Neutrophil (primary cell): Measurements from ENCODE around the gene FGF1.

Source experiments
- H3K27ac ChIP-seq: fragments of 200-600 bp; sonication (generic); 2 replicates; pipeline ENCODE4 v1.5.1; 2016; ENCODE audit warnings: mild to moderate bottlenecking, moderate library complexity
- H3K27me3 ChIP-seq: fragments of 200-600 bp; sonication (generic); 2 replicates; pipeline ENCODE4 v1.6.0; 2016; ENCODE audit warnings: mild to moderate bottlenecking
- H3K36me3 ChIP-seq: fragments of 200-600 bp; sonication (generic); 2 replicates; pipeline ENCODE4 v1.5.1; 2017
- H3K4me1 ChIP-seq, 2 experiments: fragments of 200-600 bp in 1 of 2; sonication (generic) in 1 of 2; 1 replicate in 1 of 2; 2 replicates in 1 of 2; pipeline versions ENCODE4 v1.5.1 to v1.6.1; 2013 to 2016; ENCODE audit warnings: low read depth in 1 of 2, low read length in 1 of 2, mild to moderate bottlenecking in 1 of 2, moderate library complexity in 1 of 2; ENCODE audit not compliant: control insufficient read depth in 1 of 2, insufficient read depth in 1 of 2
- H3K4me3 ChIP-seq, 2 experiments: fragments of 200-600 bp in 1 of 2; sonication (generic) in 1 of 2; 1 replicate in 1 of 2; 2 replicates in 1 of 2; pipeline ENCODE4 v1.5.1; 2013 to 2016; ENCODE audit warnings: low read depth in 1 of 2, low read length in 1 of 2, mild to moderate bottlenecking in 1 of 2, moderate library complexity in 1 of 2
- H3K9me3 ChIP-seq: fragments of 200-600 bp; sonication (generic); 2 replicates; pipeline ENCODE4 v1.5.1; 2016
- TF ChIP-seq, protein P1 (sequence below): fragments of 200-600 bp; sonication (generic); IDR thresholded peaks from 2 replicates; pipeline ENCODE4 v1.5.1; 2016; ENCODE audit warnings: antibody characterized with exemption

FGF1 gene

DNA sequence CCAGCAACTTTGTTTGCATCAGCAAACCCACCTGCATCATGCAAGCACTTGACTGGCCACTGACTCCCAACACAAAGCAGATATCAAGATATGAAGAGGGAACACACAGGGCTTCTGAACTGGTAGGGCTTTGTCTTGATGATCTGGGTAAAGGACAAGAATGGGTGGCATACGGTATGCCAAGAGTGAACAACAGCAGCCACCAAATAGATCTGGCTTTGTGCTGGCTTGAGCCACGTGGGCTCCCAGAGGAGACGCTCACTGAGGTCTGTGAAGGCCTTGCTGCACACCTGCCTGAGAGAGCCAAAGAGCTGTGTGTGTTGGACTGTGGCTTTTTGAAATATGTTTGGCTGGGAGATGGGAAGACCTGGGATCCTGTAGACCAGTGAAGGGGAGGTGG lies 43.5 kb downstream of the FGF1 start:
- TF ChIP-seq, protein P1, sequence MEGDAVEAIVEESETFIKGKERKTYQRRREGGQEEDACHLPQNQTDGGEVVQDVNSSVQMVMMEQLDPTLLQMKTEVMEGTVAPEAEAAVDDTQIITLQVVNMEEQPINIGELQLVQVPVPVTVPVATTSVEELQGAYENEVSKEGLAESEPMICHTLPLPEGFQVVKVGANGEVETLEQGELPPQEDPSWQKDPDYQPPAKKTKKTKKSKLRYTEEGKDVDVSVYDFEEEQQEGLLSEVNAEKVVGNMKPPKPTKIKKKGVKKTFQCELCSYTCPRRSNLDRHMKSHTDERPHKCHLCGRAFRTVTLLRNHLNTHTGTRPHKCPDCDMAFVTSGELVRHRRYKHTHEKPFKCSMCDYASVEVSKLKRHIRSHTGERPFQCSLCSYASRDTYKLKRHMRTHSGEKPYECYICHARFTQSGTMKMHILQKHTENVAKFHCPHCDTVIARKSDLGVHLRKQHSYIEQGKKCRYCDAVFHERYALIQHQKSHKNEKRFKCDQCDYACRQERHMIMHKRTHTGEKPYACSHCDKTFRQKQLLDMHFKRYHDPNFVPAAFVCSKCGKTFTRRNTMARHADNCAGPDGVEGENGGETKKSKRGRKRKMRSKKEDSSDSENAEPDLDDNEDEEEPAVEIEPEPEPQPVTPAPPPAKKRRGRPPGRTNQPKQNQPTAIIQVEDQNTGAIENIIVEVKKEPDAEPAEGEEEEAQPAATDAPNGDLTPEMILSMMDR = no peak
- no peaks in the 10 kb centered on the region for H3K4me1 ChIP-seq
- no peaks in the 10 kb centered on the region for H3K9me3 ChIP-seq

DNA sequence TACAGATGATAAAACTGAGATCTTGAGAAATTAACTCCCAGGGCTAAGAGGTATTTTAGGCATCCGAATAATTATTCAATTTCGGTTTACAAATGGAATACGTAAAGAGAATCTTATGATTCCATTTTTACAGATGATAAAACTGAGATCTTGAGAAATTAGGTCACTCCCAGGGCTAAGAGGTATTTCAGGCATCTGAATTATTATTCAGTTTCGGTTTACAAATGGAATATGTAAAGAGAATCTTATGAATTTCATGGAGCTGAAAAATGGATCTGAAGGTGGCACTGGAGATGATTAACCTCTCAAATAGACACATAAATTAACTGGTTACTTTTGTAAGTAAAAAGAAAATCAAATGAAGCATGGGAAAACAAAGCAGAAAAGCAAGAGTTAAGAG lies 44.2 kb downstream of the FGF1 start:
- no peaks in the 10 kb centered on the region for H3K9me3 ChIP-seq
- no peaks in the 10 kb centered on the region for H3K4me1 ChIP-seq
- H3K27ac ChIP-seq = no peak overlapping the region
- TF ChIP-seq, protein P1 = no peak
- no peaks in the 10 kb centered on the region for H3K36me3 ChIP-seq
- peaks cover 16% of the 10 kb centered on the region for H3K27me3 ChIP-seq
- no peak overlapping the region for H3K4me3 ChIP-seq

More for the DNA sequence above, 43.5 kb downstream of the FGF1 start:
- Histone ChIP-seq H3K36me3 (no peaks in the 10 kb centered on the region), H3K27me3 (peaks cover 16% of the 10 kb centered on the region), H3K27ac (no peak overlapping the region), H3K4me3 (no peak overlapping the region)

DNA sequence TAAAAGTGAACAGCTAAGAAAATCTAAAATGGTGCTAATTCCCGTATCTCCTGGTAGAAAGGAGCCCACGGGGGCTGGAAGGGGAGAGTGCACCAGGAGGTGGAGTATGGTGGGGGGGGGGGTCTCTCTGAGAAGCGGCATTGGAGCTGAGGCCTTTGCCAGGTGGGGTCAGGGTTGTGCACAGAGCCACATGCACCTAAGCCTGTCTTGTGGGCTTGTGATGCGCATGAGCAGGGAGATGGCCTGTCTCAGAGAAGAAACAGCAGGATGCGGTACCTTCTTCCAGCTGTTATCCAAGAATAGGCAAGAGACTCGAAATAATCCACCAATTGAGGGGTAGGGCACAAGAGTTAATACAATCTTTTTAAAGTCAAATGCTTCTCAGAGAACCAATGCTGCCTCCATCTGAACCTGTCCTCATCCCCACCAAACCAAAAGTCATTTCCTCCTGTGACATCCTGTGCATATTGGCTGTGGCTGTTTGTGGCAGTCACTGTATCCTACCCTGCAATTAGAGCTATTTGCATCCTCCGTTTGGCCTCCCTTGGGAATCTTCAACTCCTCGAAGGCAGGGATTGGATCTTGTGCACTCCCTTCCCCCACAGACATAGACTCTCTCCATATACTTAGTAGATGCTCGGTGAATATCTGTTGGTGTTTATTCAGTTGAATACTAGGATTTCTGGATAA lies 45.4 kb downstream of the FGF1 start:
- no peak overlapping the region for H3K27ac ChIP-seq
- no peaks in the 10 kb centered on the region for H3K36me3 ChIP-seq
- TF ChIP-seq, protein P1 = no peak
- H3K4me1 ChIP-seq = no peaks in the 10 kb centered on the region
- H3K27me3 ChIP-seq = peaks cover 16% of the 10 kb centered on the region
- H3K9me3 ChIP-seq = no peaks in the 10 kb centered on the region
- no peak overlapping the region for H3K4me3 ChIP-seq

DNA sequence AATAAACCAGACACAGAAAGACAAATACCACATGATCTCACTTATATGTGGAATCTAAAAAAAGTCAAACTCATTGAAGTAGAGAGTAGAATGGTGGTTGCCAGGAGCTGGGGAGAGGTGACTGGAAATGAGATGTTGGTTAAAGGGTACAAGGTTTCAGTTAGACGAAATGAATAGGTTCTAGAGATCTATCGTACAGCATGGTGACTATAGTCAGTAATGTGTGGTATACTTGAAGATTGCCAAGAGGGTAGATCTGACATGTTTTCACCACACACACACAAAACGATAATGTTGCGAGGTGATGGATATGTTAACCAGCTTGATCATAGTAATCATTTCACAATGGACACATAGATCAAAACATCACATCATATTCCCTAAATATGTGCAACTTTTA lies 46.4 kb downstream of the FGF1 start:
- Histone ChIP-seq H3K36me3 (no peaks in the 10 kb centered on the region), H3K27ac (no peak overlapping the region), H3K4me1 (no peaks in the 10 kb centered on the region), H3K27me3 (peaks cover 8% of the 10 kb centered on the region), H3K4me3 (no peak overlapping the region), H3K9me3 (no peaks in the 10 kb centered on the region)
- TF ChIP-seq, protein P1 = no peak

DNA sequence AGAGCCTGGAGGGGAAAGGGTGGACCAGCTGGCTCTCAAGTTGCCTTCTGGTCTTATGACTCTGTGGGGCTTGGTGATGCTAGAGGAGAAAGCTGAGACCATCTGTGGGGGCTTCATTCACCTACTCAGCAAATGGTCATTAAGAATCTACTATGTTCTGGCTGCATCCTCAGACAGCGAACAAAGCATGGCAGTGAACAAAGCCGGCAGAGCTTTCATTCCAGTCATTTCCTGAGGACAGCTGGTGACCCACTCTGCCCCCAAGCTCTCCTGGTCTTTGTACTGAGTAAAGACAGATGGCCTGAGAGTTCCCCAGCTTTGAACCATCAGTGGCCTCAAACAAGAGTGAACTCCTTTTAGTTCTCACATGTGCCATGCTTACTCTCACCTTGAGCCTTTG lies 48.0 kb downstream of the FGF1 start:
- H3K27ac ChIP-seq = no peak overlapping the region
- no peaks in the 10 kb centered on the region for H3K4me1 ChIP-seq
- no peaks in the 10 kb centered on the region for H3K9me3 ChIP-seq
- H3K27me3 ChIP-seq = peaks cover 8% of the 10 kb centered on the region
- no peaks in the 10 kb centered on the region for H3K36me3 ChIP-seq
- no peak overlapping the region for H3K4me3 ChIP-seq
- TF ChIP-seq, protein P1 = no peak
